ENCODE data around the gene EFCAB5.

The EFCAB5 gene

DNA sequence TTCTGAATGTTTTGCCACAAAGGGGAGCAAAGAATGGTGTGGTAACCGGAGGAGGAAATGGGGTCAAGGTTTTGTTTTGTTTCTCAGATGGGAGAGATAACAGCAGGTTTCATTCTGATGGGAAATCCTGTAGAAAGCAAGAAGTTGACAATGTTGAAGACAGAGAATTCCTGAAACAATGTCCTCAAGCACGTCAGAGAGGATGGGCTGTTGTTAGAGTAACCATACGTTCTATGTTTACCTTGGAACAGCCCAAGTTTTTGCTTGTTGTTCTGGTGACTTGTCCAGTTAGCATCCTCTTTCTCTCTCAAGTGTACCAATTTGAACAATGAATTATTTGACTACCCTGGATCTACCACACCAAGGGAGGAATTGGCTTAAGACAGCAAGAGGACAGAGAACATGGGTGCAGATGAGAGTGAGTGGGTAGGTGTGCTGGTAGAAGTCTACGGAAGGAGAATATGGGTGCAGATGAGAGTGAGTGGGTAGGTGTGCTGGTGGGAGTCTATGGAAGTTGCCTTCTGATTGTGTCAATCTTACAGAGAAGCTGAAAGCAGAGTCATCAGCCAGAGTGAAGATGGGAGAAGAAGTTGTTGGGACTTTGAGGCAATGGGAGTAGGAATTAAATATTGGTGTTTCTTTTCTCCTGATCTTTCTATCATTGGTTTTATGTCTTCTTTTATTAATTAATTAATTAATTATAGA lies 160.4 kb downstream of the EFCAB5 start:
- no peak for TF ChIP-seq EZH2 (IDR thresholded peaks at IDR 0.05; ENCODE audit: borderline replicate concordance, low read depth, low read length, severe bottlenecking)

DNA sequence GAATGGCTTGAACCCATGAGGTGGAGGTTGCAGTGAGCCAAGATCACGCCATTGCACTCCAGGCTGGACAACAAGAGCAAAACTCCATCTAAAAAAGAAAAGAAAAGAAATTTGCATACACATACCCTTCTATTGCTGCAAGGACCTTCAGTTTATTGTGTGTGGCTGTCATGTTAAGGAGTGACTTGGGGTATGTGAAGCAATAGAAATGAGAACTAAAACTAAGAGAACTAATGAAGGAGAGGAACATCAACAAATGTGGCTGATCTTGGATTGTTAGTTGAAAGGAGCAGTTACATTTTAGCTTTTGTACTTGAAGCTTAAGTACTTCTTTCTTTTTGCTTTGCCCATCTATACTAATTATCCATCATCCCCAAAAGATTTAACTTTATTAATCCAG lies 162.5 kb downstream of the EFCAB5 start:
- Histone ChIP-seq H3K27ac (ENCODE audit: low read length) (no peak overlapping the region), H3K9ac (ENCODE audit: low read depth, low read length) (no peak overlapping the region), H3K4me1 (ENCODE audit: insufficient read depth, low read length) (peaks cover 6% of the 10 kb centered on the region), H3K9me3 (ENCODE audit: insufficient read depth, low read length, severe bottlenecking) (no peaks in the 10 kb centered on the region), H4K20me1 (ENCODE audit: insufficient read depth, low read length) (no peaks in the 10 kb centered on the region), H2AFZ (ENCODE audit: low read depth, low read length) (no peak overlapping the region), H3K4me3 (ENCODE audit: low read depth in 1 of 2, low read length in 2 of 2) (no peak overlapping the region), H3K4me2 (ENCODE audit: insufficient read depth, low read length) (no peak overlapping the region), H3K79me2 (ENCODE audit: insufficient read depth, low read length) (no peaks in the 10 kb centered on the region), H3K36me3 (ENCODE audit: insufficient read depth, low read length) (no peaks in the 10 kb centered on the region), H3K27me3 (ENCODE audit: insufficient read depth, low read length, poor library complexity) (peaks cover 16% of the 10 kb centered on the region)
- ATAC-seq (ENCODE audit: insufficient read depth, low read depth) (no peak), DNase-seq (no peak)
- TF ChIP-seq, protein P1, sequence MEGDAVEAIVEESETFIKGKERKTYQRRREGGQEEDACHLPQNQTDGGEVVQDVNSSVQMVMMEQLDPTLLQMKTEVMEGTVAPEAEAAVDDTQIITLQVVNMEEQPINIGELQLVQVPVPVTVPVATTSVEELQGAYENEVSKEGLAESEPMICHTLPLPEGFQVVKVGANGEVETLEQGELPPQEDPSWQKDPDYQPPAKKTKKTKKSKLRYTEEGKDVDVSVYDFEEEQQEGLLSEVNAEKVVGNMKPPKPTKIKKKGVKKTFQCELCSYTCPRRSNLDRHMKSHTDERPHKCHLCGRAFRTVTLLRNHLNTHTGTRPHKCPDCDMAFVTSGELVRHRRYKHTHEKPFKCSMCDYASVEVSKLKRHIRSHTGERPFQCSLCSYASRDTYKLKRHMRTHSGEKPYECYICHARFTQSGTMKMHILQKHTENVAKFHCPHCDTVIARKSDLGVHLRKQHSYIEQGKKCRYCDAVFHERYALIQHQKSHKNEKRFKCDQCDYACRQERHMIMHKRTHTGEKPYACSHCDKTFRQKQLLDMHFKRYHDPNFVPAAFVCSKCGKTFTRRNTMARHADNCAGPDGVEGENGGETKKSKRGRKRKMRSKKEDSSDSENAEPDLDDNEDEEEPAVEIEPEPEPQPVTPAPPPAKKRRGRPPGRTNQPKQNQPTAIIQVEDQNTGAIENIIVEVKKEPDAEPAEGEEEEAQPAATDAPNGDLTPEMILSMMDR (IDR thresholded peaks at IDR 0.05; ENCODE audit: borderline replicate concordance, extremely low read depth, low read length, poor library complexity, severe bottlenecking) = no peak
- TF ChIP-seq EZH2 (IDR thresholded peaks at IDR 0.05; ENCODE audit: borderline replicate concordance, low read depth, low read length, severe bottlenecking) = no peak

More for the DNA sequence above, 160.4 kb downstream of the EFCAB5 start:
- Histone ChIP-seq H3K36me3 (ENCODE audit: insufficient read depth, low read length) (no peaks in the 10 kb centered on the region), H3K9me3 (ENCODE audit: insufficient read depth, low read length, severe bottlenecking) (no peaks in the 10 kb centered on the region), H3K27me3 (ENCODE audit: insufficient read depth, low read length, poor library complexity) (peaks cover 10% of the 10 kb centered on the region), H2AFZ (ENCODE audit: low read depth, low read length) (no peak overlapping the region), H3K79me2 (ENCODE audit: insufficient read depth, low read length) (no peaks in the 10 kb centered on the region), H3K9ac (ENCODE audit: low read depth, low read length) (no peak overlapping the region), H3K4me1 (ENCODE audit: insufficient read depth, low read length) (peaks cover 6% of the 10 kb centered on the region), H3K4me3 (ENCODE audit: low read depth in 1 of 2, low read length in 2 of 2) (no peak overlapping the region), H3K4me2 (ENCODE audit: insufficient read depth, low read length) (no peak overlapping the region), H4K20me1 (ENCODE audit: insufficient read depth, low read length) (no peaks in the 10 kb centered on the region), H3K27ac (ENCODE audit: low read length) (no peak overlapping the region)
- ATAC-seq (ENCODE audit: insufficient read depth, low read depth) (no peak), DNase-seq (no peak)

DNA sequence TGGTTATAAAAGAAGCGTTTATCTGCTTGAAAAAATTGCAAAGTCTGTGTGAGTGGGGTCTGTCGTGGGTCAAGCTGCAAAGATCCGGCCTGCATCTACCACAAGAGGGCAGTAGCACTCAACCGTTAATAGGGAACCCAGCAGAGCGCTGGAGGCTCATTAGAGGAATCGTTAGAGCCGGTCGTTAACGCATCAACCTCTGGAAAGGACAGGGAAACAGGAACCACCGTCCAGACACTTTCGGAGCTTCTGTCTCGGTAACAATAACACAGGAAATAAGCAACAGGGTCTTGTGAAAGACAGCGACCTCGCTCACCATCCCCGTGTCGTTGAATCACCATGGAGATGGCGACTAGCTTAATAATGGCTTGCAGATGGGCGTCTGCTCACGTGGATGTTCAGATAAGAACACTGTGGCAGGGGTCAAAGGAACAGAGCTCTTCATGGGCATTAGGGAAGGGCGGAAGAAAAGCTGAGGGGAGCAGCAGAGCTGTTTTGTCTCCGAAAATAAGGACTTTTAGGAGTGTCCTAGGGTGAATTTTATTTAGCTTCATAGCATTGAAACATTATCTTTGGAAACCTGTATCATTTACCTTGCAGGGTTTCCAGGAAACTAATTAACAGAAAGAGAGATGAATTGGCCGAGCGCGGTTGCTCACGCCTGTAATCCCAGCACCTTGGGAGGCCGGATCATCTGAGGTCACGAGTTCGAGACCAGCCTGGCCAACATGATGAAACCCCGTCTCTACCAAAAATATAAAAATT lies 163.3 kb downstream of the EFCAB5 start:
- H3K4me2 ChIP-seq (ENCODE audit: insufficient read depth, low read length) = peak overlapping the region; percentile 64
- ATAC-seq (ENCODE audit: insufficient read depth, low read depth) = peak; percentile 99
- H3K4me3 ChIP-seq (ENCODE audit: low read depth in 1 of 2, low read length in 2 of 2) = peak overlapping the region in 1 of 2 experiments; percentile 49; a peak in 2 of 4 replicates
- H4K20me1 ChIP-seq (ENCODE audit: insufficient read depth, low read length) = no peaks in the 10 kb centered on the region
- H3K36me3 ChIP-seq (ENCODE audit: insufficient read depth, low read length) = no peaks in the 10 kb centered on the region
- no peak for TF ChIP-seq EZH2 (IDR thresholded peaks at IDR 0.05; ENCODE audit: borderline replicate concordance, low read depth, low read length, severe bottlenecking)
- TF ChIP-seq, protein P1 (IDR thresholded peaks at IDR 0.05; ENCODE audit: borderline replicate concordance, extremely low read depth, low read length, poor library complexity, severe bottlenecking) = peak; percentile 94
- H3K27ac ChIP-seq (ENCODE audit: low read length) = no peak overlapping the region
- peak overlapping the region; percentile 66 for H2AFZ ChIP-seq (ENCODE audit: low read depth, low read length)
- no peaks in the 10 kb centered on the region for H3K79me2 ChIP-seq (ENCODE audit: insufficient read depth, low read length)
- H3K9ac ChIP-seq (ENCODE audit: low read depth, low read length) = 0 out of 2 replicates have a peak overlapping the region, but pooled peaks have one; percentile 1
- H3K27me3 ChIP-seq (ENCODE audit: insufficient read depth, low read length, poor library complexity) = peaks cover 16% of the 10 kb centered on the region
- DNase-seq = peak; percentile 75
- H3K4me1 ChIP-seq (ENCODE audit: insufficient read depth, low read length) = peaks cover 6% of the 10 kb centered on the region
- H3K9me3 ChIP-seq (ENCODE audit: insufficient read depth, low read length, severe bottlenecking) = no peaks in the 10 kb centered on the region

DNA sequence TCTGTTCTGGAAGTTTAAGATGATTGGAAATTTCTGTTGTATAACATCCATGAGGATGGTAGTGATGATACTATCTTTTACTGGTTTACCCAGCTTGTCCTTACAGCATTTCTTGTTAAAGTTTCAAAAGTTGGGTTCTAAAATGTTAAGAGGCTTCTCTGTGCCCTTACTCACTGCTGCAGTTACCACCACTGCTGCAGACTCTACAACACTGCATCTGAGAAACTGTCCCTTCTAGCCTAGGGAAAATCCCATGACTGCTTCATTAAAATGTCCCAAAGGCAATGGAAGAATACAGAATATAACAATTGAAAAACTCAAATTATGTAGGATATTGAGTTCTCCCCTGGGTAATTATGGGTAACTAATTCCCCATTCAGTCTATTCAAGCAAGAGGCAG lies 171.4 kb downstream of the EFCAB5 start:
- DNase-seq = no peak
- no peak overlapping the region for H2AFZ ChIP-seq (ENCODE audit: low read depth, low read length)
- no peak overlapping the region for H3K9ac ChIP-seq (ENCODE audit: low read depth, low read length)
- ATAC-seq (ENCODE audit: insufficient read depth, low read depth) = no peak
- H3K27me3 ChIP-seq (ENCODE audit: insufficient read depth, low read length, poor library complexity) = peaks cover 3% of the 10 kb centered on the region
- peaks cover 8% of the 10 kb centered on the region for H3K4me1 ChIP-seq (ENCODE audit: insufficient read depth, low read length)
- peaks cover 16% of the 10 kb centered on the region for H3K79me2 ChIP-seq (ENCODE audit: insufficient read depth, low read length)
- no peaks in the 10 kb centered on the region for H3K9me3 ChIP-seq (ENCODE audit: insufficient read depth, low read length, severe bottlenecking)
- no peak for TF ChIP-seq EZH2 (IDR thresholded peaks at IDR 0.05; ENCODE audit: borderline replicate concordance, low read depth, low read length, severe bottlenecking)
- TF ChIP-seq, protein P1 (IDR thresholded peaks at IDR 0.05; ENCODE audit: borderline replicate concordance, extremely low read depth, low read length, poor library complexity, severe bottlenecking) = no peak
- no peaks in the 10 kb centered on the region for H3K36me3 ChIP-seq (ENCODE audit: insufficient read depth, low read length)
- no peak overlapping the region for H3K4me2 ChIP-seq (ENCODE audit: insufficient read depth, low read length)
- H3K4me3 ChIP-seq (ENCODE audit: low read depth in 1 of 2, low read length in 2 of 2) = no peak overlapping the region
- no peak overlapping the region for H3K27ac ChIP-seq (ENCODE audit: low read length)
- H4K20me1 ChIP-seq (ENCODE audit: insufficient read depth, low read length) = no peaks in the 10 kb centered on the region

Data from DND-41 (cell line).